GM12801 (cell line): ENCODE measurements around the gene CGB3.

Experiments
- TF ChIP-seq, protein P1 (sequence below): IDR thresholded peaks from one replicate; pipeline ENCODE4 v1.5.1; 2011; ENCODE audit warnings: control low read depth; ENCODE audit not compliant: insufficient read length; ENCODE audit errors: extremely low read depth

Gene CGB3

DNA sequence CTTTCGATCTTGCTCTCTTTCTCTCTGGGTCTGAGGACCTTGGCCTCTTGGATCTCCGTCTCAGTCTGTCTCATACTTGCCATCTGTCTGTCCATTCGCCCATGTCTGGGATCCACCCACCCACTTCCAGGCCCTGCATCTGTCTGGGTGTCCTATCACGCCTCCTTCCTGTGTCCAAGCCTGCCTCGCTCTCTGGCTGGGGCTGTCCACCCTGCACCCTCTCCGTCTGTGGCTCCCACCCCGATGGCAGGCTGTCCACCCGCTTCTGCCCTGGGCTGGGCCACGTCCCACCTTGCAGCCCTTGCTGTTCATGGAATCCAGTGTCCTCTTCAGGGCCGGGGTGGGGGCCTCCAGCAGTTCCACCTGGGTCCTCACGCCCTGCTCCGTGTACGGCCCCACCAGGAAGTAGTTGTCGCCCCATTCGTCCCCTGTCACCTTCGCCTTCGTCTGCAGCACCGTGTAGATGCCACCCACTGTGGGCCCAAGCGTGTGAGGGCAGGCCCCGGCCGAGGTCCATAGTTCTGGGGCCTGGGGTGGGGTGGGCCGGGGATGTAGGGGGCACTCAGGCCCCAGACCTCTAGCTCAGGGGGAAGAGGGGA is 33.0 kb downstream of the CGB3 start:
- TF ChIP-seq, protein P1, sequence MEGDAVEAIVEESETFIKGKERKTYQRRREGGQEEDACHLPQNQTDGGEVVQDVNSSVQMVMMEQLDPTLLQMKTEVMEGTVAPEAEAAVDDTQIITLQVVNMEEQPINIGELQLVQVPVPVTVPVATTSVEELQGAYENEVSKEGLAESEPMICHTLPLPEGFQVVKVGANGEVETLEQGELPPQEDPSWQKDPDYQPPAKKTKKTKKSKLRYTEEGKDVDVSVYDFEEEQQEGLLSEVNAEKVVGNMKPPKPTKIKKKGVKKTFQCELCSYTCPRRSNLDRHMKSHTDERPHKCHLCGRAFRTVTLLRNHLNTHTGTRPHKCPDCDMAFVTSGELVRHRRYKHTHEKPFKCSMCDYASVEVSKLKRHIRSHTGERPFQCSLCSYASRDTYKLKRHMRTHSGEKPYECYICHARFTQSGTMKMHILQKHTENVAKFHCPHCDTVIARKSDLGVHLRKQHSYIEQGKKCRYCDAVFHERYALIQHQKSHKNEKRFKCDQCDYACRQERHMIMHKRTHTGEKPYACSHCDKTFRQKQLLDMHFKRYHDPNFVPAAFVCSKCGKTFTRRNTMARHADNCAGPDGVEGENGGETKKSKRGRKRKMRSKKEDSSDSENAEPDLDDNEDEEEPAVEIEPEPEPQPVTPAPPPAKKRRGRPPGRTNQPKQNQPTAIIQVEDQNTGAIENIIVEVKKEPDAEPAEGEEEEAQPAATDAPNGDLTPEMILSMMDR, result no peak

DNA sequence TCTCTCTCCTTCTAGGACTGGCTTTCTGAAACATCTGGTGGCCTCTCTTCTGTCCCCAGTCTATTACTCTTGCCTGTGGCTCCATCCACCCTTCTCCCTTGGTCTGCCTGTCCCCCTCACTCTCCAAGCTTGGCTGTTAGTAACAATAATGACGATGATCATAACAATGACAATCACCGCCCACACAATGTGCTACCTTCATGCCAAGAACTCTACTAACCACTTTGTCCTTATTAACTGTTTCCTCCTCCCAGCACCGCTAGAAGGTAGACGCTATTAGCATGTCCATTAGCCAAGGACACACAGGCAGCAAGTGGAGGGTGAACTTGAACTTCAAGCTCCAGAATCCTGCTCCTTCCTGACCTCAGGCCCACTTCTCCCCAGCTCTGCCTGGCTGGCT is 33.7 kb downstream of the CGB3 start:
- TF ChIP-seq, protein P1, result no peak

DNA sequence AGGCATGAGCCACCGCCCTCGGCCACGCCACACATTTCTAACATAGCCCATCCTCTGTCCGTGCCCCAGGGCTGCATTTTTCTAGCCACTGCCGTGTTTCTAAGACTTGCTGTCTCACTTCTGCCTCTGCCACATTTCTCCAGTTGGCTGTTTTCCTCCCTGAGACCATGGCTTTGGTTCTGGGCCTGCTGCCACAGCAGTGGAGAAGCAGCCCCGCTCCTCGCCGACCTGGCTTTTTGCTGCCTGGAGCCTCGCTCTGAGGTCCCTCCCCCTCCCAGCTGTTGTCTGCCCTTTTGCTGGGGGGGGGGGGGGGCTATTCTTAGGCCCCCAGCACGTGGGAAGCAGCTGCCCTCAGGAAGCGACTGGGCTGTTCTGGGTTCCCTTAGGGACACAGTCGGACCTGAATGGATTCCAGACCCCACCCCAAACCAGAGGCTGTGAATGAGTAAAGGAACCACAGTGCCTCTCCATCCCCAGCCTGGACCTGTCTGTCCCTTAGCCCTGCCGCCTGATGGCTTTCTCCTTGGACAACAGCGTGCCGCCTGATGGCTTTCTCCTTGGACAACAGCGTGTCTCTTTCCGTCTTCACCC is 34.3 kb downstream of the CGB3 start:
- TF ChIP-seq, protein P1, result no peak

DNA sequence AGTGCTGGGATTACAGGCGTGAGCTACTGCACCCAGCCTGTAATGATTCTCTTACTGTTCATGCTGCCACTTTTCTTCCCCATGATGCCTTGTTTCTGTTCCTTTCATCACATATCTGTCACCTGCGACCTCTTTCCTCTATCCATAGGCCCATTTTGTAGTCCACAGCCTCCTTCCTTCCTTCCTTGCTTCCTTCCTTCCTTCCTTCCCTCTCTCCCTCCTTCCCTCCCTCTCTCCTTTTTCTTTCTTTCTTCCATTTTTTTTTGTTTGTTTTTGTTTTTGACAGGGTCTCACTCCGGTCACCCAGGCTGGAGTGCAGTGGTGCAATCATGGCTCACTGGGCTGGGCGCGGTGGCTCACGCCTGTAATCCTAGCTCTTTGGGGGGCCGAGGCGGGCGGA is 35.3 kb downstream of the CGB3 start:
- TF ChIP-seq, protein P1, result no peak

DNA sequence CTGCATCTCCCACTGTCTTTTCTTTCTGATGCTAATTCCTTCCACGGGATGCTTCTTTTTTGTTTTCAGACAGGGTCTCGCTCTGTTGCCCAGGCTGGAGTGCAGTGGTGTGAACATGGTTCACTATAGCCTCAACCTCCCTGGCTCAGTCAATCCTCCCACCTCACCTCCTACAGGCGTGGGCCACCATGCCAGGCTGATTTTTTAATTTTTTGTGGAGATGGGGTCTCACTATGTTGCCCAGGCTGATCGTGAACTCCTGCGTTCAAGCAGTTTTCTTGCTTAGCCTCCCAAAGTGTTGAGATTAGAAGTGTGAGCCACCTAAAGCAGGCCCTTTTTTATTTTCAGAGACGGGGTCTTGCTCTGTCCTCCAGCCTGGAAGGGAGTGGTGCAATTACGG is 35.8 kb downstream of the CGB3 start:
- TF ChIP-seq, protein P1, result no peak

DNA sequence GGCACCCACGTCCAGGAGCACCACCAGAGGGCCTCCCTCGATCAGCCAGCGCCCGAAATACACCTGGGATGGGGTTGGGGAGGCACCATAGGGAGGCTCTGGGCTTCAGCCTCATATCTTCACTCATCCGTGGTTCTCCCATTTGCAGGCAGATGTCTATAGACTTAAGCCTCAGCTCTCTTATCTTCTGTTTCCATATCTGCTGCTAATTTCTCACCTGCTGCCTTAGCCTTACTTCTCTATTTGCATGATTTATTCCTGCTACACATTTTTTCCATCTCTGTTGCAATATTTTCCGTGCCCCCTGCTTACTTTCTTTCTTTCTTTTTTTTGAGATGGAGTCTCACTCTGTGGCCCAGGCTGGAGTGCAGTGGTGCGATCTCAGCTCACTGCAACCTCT is 36.8 kb downstream of the CGB3 start:
- TF ChIP-seq, protein P1, result no peak

DNA sequence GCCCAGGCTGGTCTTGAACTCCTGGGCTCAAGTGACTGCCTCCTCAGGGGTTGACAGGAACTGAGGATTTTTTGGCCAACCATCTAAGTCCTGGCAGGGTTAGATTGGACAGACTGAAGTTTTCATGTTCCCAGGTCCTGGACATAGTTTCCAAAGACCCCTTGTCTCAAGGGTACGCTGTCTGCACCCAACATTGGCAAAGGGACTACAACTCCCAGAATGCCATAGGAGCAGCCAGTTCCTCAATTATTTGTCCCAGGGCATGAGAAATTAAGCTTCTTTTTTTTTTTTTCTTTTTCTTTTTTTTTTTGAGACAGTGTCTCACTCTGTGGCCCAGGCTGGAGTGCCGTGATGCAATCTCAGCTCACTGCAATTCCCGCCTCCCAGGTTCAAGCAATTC is 37.9 kb downstream of the CGB3 start:
- TF ChIP-seq, protein P1, result no peak
